ENCODE results near the gene CDH15. TPM values are rescaled to one million over a fixed set of nuclear protein-coding genes. Genes with fewer than 3 reads are reported as not detected.
"Not testable (repeated sequence)": the region's sequence is repeated elsewhere in the genome, so short reads cannot be mapped to it uniquely, and the experiment has no call there.

Gene CDH15
- polyA plus RNA-seq, 3 donors from 2014 or later = not detected

- peaks cover 0 to 6% (median 0%) of the 10 kb centered on the region in 3 donors for H3K27me3 Mint-ChIP-seq (ENCODE audit: low read depth in 3 of 3)
Measured at GRCh38 chr16:89230255-89230654, 58.7 kb downstream of the CDH15 start.

GRCh38 chr16:89232107-89232506, 60.6 kb downstream of the CDH15 start:
- peaks cover 0 to 4% (median 0%) of the 10 kb centered on the region in 3 donors for H3K27me3 Mint-ChIP-seq (ENCODE audit: low read depth in 3 of 3)
- no peak overlapping the region for H3K27ac Mint-ChIP-seq
- no peak overlapping the region for H3K4me3 Mint-ChIP-seq
- peaks cover 1 to 7% of the 10 kb centered on the region in 2 donors for H3K4me1 Mint-ChIP-seq
- H3K36me3 Mint-ChIP-seq = peaks cover 37 to 64% (median 47%) of the 10 kb centered on the region in 3 donors
- no peak for DNase-seq
- H3K9me3 Mint-ChIP-seq = peaks cover 8 to 19% (median 13%) of the 10 kb centered on the region in 6 donors

More at GRCh38 chr16:89230255-89230654, 58.7 kb downstream of the CDH15 start:
- peaks cover 2 to 9% of the 10 kb centered on the region in 2 donors for H3K4me1 Mint-ChIP-seq
- peaks cover 10 to 29% (median 16%) of the 10 kb centered on the region in 6 donors for H3K9me3 Mint-ChIP-seq
- H3K27ac Mint-ChIP-seq = no peak overlapping the region
- no peak overlapping the region for H3K4me3 Mint-ChIP-seq
- H3K36me3 Mint-ChIP-seq = peaks cover 50 to 81% (median 57%) of the 10 kb centered on the region in 3 donors
- DNase-seq = no peak

- peaks cover 0 to 3% (median under 1%) of the 10 kb centered on the region in 6 donors for H3K9me3 Mint-ChIP-seq
- H3K27me3 Mint-ChIP-seq (ENCODE audit: low read depth in 3 of 3) = peaks cover 0 to 2% (median 0%) of the 10 kb centered on the region in 3 donors
- DNase-seq = no peak
- no peak overlapping the region for H3K27ac Mint-ChIP-seq
- peaks cover 2 to 7% of the 10 kb centered on the region in 2 donors for H3K4me1 Mint-ChIP-seq
- peaks cover 22 to 46% (median 29%) of the 10 kb centered on the region in 3 donors for H3K36me3 Mint-ChIP-seq
- no peak overlapping the region for H3K4me3 Mint-ChIP-seq
Measured at GRCh38 chr16:89233678-89234490, 62.3 kb downstream of the CDH15 start.

- DNase-seq = no peak
- H3K27ac Mint-ChIP-seq = no peak overlapping the region
- H3K9me3 Mint-ChIP-seq = no peaks in the 10 kb centered on the region
- peak overlapping the region in 1 of 5 donors; percentile 50 for H3K4me3 Mint-ChIP-seq
- H3K36me3 Mint-ChIP-seq = peaks cover 10 to 12% (median 11%) of the 10 kb centered on the region in 3 donors
- peaks cover 11 to 19% (median 19%) of the 10 kb centered on the region in 3 donors for H3K27me3 Mint-ChIP-seq (ENCODE audit: low read depth in 3 of 3)
- H3K4me1 Mint-ChIP-seq = peaks cover 14 to 15% of the 10 kb centered on the region in 2 donors
Measured at GRCh38 chr16:89237733-89238132, 66.2 kb downstream of the CDH15 start.

GRCh38 chr16:89241187-89242007, 69.8 kb downstream of the CDH15 start:
- no peaks in the 10 kb centered on the region for H3K36me3 Mint-ChIP-seq
- peak; percentile 91 to 93 (median 91) for DNase-seq
- peak overlapping the region; percentile 90 to 98 (median 96) for H3K4me3 Mint-ChIP-seq
- peak overlapping the region; percentile 94 to 99 (median 96) for H3K27ac Mint-ChIP-seq
- peaks cover 23% of the 10 kb centered on the region in 2 donors for H3K4me1 Mint-ChIP-seq
- peaks cover 9 to 19% (median 19%) of the 10 kb centered on the region in 3 donors for H3K27me3 Mint-ChIP-seq (ENCODE audit: low read depth in 3 of 3)
- no peaks in the 10 kb centered on the region for H3K9me3 Mint-ChIP-seq

- H3K27ac Mint-ChIP-seq = peak overlapping the region; percentile 34 to 85 (median 78)
- no peaks in the 10 kb centered on the region for H3K36me3 Mint-ChIP-seq
- DNase-seq = no peak
- peaks cover 9 to 23% (median 19%) of the 10 kb centered on the region in 3 donors for H3K27me3 Mint-ChIP-seq (ENCODE audit: low read depth in 3 of 3)
- peaks cover 23 to 25% of the 10 kb centered on the region in 2 donors for H3K4me1 Mint-ChIP-seq
- no peaks in the 10 kb centered on the region for H3K9me3 Mint-ChIP-seq
- peak overlapping the region in 4 of 5 donors; percentile 22 to 57 (median 40) for H3K4me3 Mint-ChIP-seq
Measured at GRCh38 chr16:89242795-89243200, 71.2 kb downstream of the CDH15 start.

GRCh38 chr16:89243664-89244063, 72.1 kb downstream of the CDH15 start:
- H3K9me3 Mint-ChIP-seq = no peaks in the 10 kb centered on the region
- H3K4me1 Mint-ChIP-seq = peaks cover 23% of the 10 kb centered on the region in 2 donors
- peak overlapping the region in 1 of 5 donors; percentile 57 for H3K4me3 Mint-ChIP-seq
- no peaks in the 10 kb centered on the region for H3K36me3 Mint-ChIP-seq
- peak overlapping the region; percentile 43 to 85 (median 78) for H3K27ac Mint-ChIP-seq
- H3K27me3 Mint-ChIP-seq (ENCODE audit: low read depth in 3 of 3) = peaks cover 9 to 23% (median 19%) of the 10 kb centered on the region in 3 donors
- DNase-seq = no peak

- DNase-seq, H3K36me3 Mint-ChIP-seq, H3K4me3 Mint-ChIP-seq, H3K9me3 Mint-ChIP-seq: not testable (repeated sequence)
- peaks cover 23% of the 10 kb centered on the region in 2 donors for H3K4me1 Mint-ChIP-seq
- H3K27ac Mint-ChIP-seq = peak overlapping the region in 5 of 6 donors; percentile 43 to 84 (median 66)
- peaks cover 9 to 23% (median 19%) of the 10 kb centered on the region in 3 donors for H3K27me3 Mint-ChIP-seq (ENCODE audit: low read depth in 3 of 3)
Measured at GRCh38 chr16:89244264-89244663, 72.7 kb downstream of the CDH15 start.

- Mint-ChIP-seq H3K4me1 (peaks cover 22 to 23% of the 10 kb centered on the region in 2 donors), H3K27ac (peak overlapping the region in 1 of 6 donors; percentile 62), H3K4me3 (peak overlapping the region in 2 of 5 donors; percentile 7 to 38), H3K27me3 (ENCODE audit: low read depth in 3 of 3) (peaks cover 9 to 21% (median 19%) of the 10 kb centered on the region in 3 donors), H3K9me3 (peaks cover 0 to 2% (median 0%) of the 10 kb centered on the region in 6 donors), H3K36me3 (peaks cover 0 to under 1% (median 0%) of the 10 kb centered on the region in 3 donors)
- DNase-seq = no peak
Measured at GRCh38 chr16:89244754-89245153, 73.2 kb downstream of the CDH15 start.

Other genes starting within 250 kb of the CDH15 start
- under 1 TPM in 2 of 3 donors, not detected in 1; 0.49 to 0.76 TPM for gene CBFA2T3, start 194.5 kb upstream of the CDH15 start, polyA plus RNA-seq
- 10 to 100 TPM; 22.7 to 27.7 (median 24.1) TPM for gene ACSF3, start 77.9 kb upstream of the CDH15 start, polyA plus RNA-seq
- gene SLC22A31, start 28.8 kb downstream of the CDH15 start, polyA plus RNA-seq = not detected
- gene ZNF778, start 46.0 kb downstream of the CDH15 start, polyA plus RNA-seq = 1 to 10 TPM; 4.0 to 5.0 (median 5.0) TPM

Measured in immature natural killer cell (primary cell).